ENCODE results near the gene NEURL1B. TPM values are rescaled to one million over a fixed set of nuclear protein-coding genes. Genes with fewer than 3 reads are reported as not detected.

Gene NEURL1B
- total and polyA plus RNA-seq, 10 of the 15 experiments (the other 5 are each of a cell fraction or from before 2014, with no cell fraction given), result 0.04 to 0.28 (median 0.05) TPM; not detected in 4

- TF ChIP-seq E2F8 (IDR thresholded peaks at IDR 0.05; ENCODE audit: low read depth, partially characterized antibody), result no peak
These were observed 21.5 kb downstream of the NEURL1B start (continued) for GRCh38 chr5:172662596-172662995.

GRCh38 chr5:172664018-172664417, 23.0 kb downstream of the NEURL1B start:
- Histone ChIP-seq H3K27ac (ENCODE audit: control insufficient read depth, insufficient read depth) (no peak overlapping the region), H3K27me3 (replicated peaks in 1 of 2; ENCODE audit: control insufficient read depth in 2 of 2, insufficient read depth in 2 of 2, low read length in 1 of 2) (peaks cover 0 to 1% of the 10 kb centered on the region in 2 experiments; a peak in 3 of 4 replicates), H3K9me3 (replicated peaks; ENCODE audit: control insufficient read depth, insufficient read depth, low read length) (no peaks in the 10 kb centered on the region), H4K20me1 (ENCODE audit: control insufficient read depth, insufficient read depth) (no peaks in the 10 kb centered on the region), H3K4me2 (ENCODE audit: control insufficient read depth, insufficient read depth) (no peak overlapping the region), H3K36me3 (ENCODE audit: control insufficient read depth in 2 of 2, insufficient read depth in 2 of 2, low read length in 1 of 2) (no peaks in the 10 kb centered on the region), H3K9ac (ENCODE audit: control insufficient read depth, insufficient read depth, low read length) (no peak overlapping the region), H2AFZ (ENCODE audit: control insufficient read depth, low read depth, low read length) (no peak overlapping the region), H3K4me1 (ENCODE audit: control insufficient read depth, insufficient read depth, low read length) (no peaks in the 10 kb centered on the region), H3K79me2 (ENCODE audit: control insufficient read depth, insufficient read depth, low read length) (no peaks in the 10 kb centered on the region), H3K4me3 (no peak overlapping the region)
- no TSS peak for BruUV-seq (replicated peaks)
- in situ Hi-C loops (cut with MboI), result no loop called here
- DNase-seq (ENCODE audit: low read depth, low spot score) (no peak), FAIRE-seq (no peak), ATAC-seq (no peak)
- CTCF ChIA-PET, result interaction anchor here (1.6 kb wide), 1 partner anchor 33 kb away, joined by 4 read pairs; no protein-coding TSS in a partner anchor
- intact Hi-C loops (cut with micrococcal nuclease; ENCODE audit: unreplicated experiment), result no loop called here
- RAD21 ChIA-PET (ENCODE audit: unreplicated experiment), result no interaction called here
- SMC1A ChIA-PET (ENCODE audit: uncharacterized antibody, unreplicated experiment), result no interaction called here
- 7% methylated on average over 5 of the region's 5 CpGs for WGBS (ENCODE audit: insufficient coverage, insufficient replicate concordance, low lambda C conversion rate, missing lambda C conversion rate)
- POLR2A ChIA-PET, result no interaction called here
- TF ChIP-seq ZZZ3 (IDR thresholded peaks at IDR 0.05; ENCODE audit: control insufficient read depth, insufficient read length, low read depth), result no peak
- TF ChIP-seq HDAC6 (IDR thresholded peaks at IDR 0.05; ENCODE audit: unreplicated experiment), result no peak
- TF ChIP-seq EP300 (IDR thresholded peaks at IDR 0.05; ENCODE audit: borderline replicate concordance in 1 of 2, control insufficient read depth in 1 of 2, low read depth in 2 of 2, low read length in 2 of 2), result no peak
- TF ChIP-seq NFYB (IDR thresholded peaks at IDR 0.05; ENCODE audit: insufficient read depth, low read depth, low read length), result no peak
- no peak for TF ChIP-seq SIN3A (IDR thresholded peaks at IDR 0.05; ENCODE audit: low read depth, low read length)
- no peak for TF ChIP-seq CUX1 (IDR thresholded peaks at IDR 0.05; ENCODE audit: insufficient replicate concordance, low read depth, low read length)
- no peak for TF ChIP-seq TCF3 (IDR thresholded peaks at IDR 0.05; ENCODE audit: borderline replicate concordance, insufficient read depth, low read depth, low read length)
- TF ChIP-seq NR2C1 (IDR thresholded peaks at IDR 0.05), result no peak
- no peak for TF ChIP-seq CHD4 (IDR thresholded peaks at IDR 0.05)
- TF ChIP-seq STAT1 (conservative IDR thresholded peaks at IDR 0.05), result no peak
- TF ChIP-seq MYC (IDR thresholded peaks at IDR 0.05; ENCODE audit: insufficient read depth, insufficient read length, insufficient replicate concordance, low read length, severe bottlenecking), result no peak
